Suprapubic skin (tissue), 4 donors: ENCODE measurements around the gene PLB1. TPM values are rescaled to one million over a fixed set of nuclear protein-coding genes. Genes with fewer than 3 reads are reported as not detected.

Experiments
- DNase-seq, 2 donors: peaks; one replicate each; pipeline ENCODE4 v3.0.0-alpha.2; 2019; ENCODE audit warnings: low spot score in 2 of 2
- H3K27ac ChIP-seq: fragments of 200-600 bp; sonication (generic); one replicate; pipeline ENCODE4 v1.5.1; 2019
- H3K27me3 ChIP-seq: fragments of 200-600 bp; sonication (generic); one replicate; pipeline ENCODE4 v1.5.1; 2019
- H3K36me3 ChIP-seq: fragments of 200-600 bp; sonication (generic); one replicate; pipeline ENCODE4 v1.5.1; 2019
- H3K4me1 ChIP-seq: fragments of 200-600 bp; sonication (generic); one replicate; pipeline ENCODE4 v1.5.1; 2019
- H3K4me3 ChIP-seq: fragments of 200-600 bp; sonication (generic); one replicate; pipeline ENCODE4 v1.5.1; 2019; ENCODE audit warnings: mild to moderate bottlenecking
- H3K9me3 ChIP-seq: fragments of 200-600 bp; sonication (generic); one replicate; pipeline ENCODE4 v1.5.1; 2019
- EP300 ChIP-seq: sonication (generic); formaldehyde crosslinking; IDR thresholded peaks from one replicate; pipeline ENCODE4 v1.6.1; 2017; ENCODE audit warnings: antibody characterized with exemption
- POLR2A ChIP-seq, 2 donors: fragments of 450-650 bp; IDR thresholded peaks; one replicate each; pipeline ENCODE4 v1.6.1; 2017; ENCODE audit warnings: antibody characterized with exemption in 2 of 2, mild to moderate bottlenecking in 2 of 2, moderate library complexity in 2 of 2
- POLR2AphosphoS5 ChIP-seq, 3 donors: sonication (generic); formaldehyde crosslinking; IDR thresholded peaks; one replicate each; pipeline ENCODE4 v1.6.1; 2017; ENCODE audit warnings: antibody characterized with exemption in 3 of 3
- WGBS: methylation state at CpG from one replicate; pipeline ENCODE4 v1.1.5; 2018; 5-methylcytosine and 5-hydroxymethylcytosine counted together
- total RNA-seq, 4 donors: library from RNA; depleted of rRNA; stranded (reverse); fragments of >200 nt; gene quantifications; one replicate each; pipeline ENCODE4 v1.1.0, GENCODE V29; 2016
- TF ChIP-seq, protein P1 (sequence below), 2 donors: fragments of 200-600 bp in 1 of 2; fragments of 450-650 bp in 1 of 2; sonication (generic) in 1 of 2; IDR thresholded peaks; one replicate each; pipeline ENCODE4 v1.5.1; 2016 to 2019; ENCODE audit warnings: antibody characterized with exemption in 2 of 2, mild to moderate bottlenecking in 1 of 2, moderate library complexity in 1 of 2

Gene PLB1
- total RNA-seq, 4 donors from 2014 or later, result 3.9 to 21.6 (median 9.1) TPM

- Histone ChIP-seq H3K9me3 (no peaks in the 10 kb centered on the region), H3K27me3 (no peaks in the 10 kb centered on the region), H3K27ac (no peak overlapping the region), H3K4me1 (peaks cover 18% of the 10 kb centered on the region), H3K4me3 (no peak overlapping the region), H3K36me3 (no peaks in the 10 kb centered on the region)
- 91% methylated on average over 6 of the region's 6 CpGs for WGBS
- no peak for DNase-seq
- no peak for TF ChIP-seq EP300
- no peak for TF ChIP-seq POLR2AphosphoS5 (IDR thresholded peaks at IDR 0.05)
- TF ChIP-seq POLR2A (IDR thresholded peaks at IDR 0.05), result no peak
- TF ChIP-seq, protein P1, sequence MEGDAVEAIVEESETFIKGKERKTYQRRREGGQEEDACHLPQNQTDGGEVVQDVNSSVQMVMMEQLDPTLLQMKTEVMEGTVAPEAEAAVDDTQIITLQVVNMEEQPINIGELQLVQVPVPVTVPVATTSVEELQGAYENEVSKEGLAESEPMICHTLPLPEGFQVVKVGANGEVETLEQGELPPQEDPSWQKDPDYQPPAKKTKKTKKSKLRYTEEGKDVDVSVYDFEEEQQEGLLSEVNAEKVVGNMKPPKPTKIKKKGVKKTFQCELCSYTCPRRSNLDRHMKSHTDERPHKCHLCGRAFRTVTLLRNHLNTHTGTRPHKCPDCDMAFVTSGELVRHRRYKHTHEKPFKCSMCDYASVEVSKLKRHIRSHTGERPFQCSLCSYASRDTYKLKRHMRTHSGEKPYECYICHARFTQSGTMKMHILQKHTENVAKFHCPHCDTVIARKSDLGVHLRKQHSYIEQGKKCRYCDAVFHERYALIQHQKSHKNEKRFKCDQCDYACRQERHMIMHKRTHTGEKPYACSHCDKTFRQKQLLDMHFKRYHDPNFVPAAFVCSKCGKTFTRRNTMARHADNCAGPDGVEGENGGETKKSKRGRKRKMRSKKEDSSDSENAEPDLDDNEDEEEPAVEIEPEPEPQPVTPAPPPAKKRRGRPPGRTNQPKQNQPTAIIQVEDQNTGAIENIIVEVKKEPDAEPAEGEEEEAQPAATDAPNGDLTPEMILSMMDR (IDR thresholded peaks at IDR 0.05), result no peak
Observed at GRCh38 chr2:28582152-28582551, 86.3 kb downstream of the PLB1 start.

DNA sequence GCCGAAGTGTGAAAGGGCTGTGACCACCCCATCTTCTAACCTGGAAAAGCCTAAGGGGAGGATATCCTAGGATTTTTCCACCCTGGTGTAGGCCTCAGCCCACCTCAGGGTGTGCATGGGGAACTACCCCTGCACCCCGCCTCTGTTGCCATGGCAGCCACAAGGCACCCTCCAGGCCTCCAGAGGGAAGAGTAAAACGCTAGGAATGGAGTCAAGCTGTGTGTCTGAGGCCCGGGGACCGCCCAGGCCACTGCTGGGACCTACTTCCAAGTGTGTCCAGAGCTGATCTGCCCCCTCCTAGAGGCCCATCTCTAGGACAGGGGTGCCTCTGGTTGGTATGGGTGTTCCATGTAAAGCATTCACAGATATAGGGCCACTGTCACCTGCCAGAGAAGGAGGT is 86.7 kb downstream of the PLB1 start:
- no peaks in the 10 kb centered on the region for H3K27me3 ChIP-seq
- H3K4me3 ChIP-seq, result no peak overlapping the region
- 100% methylated on average over 3 of the region's 5 CpGs for WGBS
- H3K36me3 ChIP-seq, result no peaks in the 10 kb centered on the region
- H3K4me1 ChIP-seq, result peaks cover 18% of the 10 kb centered on the region
- H3K9me3 ChIP-seq, result no peaks in the 10 kb centered on the region
- DNase-seq, result no peak
- TF ChIP-seq POLR2A (IDR thresholded peaks at IDR 0.05) (no peak), EP300 (no peak), POLR2AphosphoS5 (IDR thresholded peaks at IDR 0.05) (no peak)
- TF ChIP-seq, protein P1 (IDR thresholded peaks at IDR 0.05), result no peak
- H3K27ac ChIP-seq, result no peak overlapping the region

- Histone ChIP-seq H3K4me3 (no peak overlapping the region), H3K9me3 (no peaks in the 10 kb centered on the region), H3K27ac (peak overlapping the region; percentile 64), H3K36me3 (no peaks in the 10 kb centered on the region), H3K27me3 (no peaks in the 10 kb centered on the region), H3K4me1 (peaks cover 18% of the 10 kb centered on the region)
- TF ChIP-seq, protein P1 (IDR thresholded peaks at IDR 0.05), result no peak
- TF ChIP-seq POLR2AphosphoS5 (IDR thresholded peaks at IDR 0.05), result peak in 1 of 3 donors; percentile 45
- peak; percentile 84 to 85 for DNase-seq
- 22% methylated on average over 10 of the region's 10 CpGs for WGBS
Observed at GRCh38 chr2:28583899-28584553, 88.2 kb downstream of the PLB1 start.

- no peak for DNase-seq
- 90% methylated on average over 7 of the region's 7 CpGs for WGBS
- H3K4me3 ChIP-seq, result no peak overlapping the region
- no peaks in the 10 kb centered on the region for H3K27me3 ChIP-seq
- H3K9me3 ChIP-seq, result no peaks in the 10 kb centered on the region
- no peaks in the 10 kb centered on the region for H3K36me3 ChIP-seq
- H3K27ac ChIP-seq, result no peak overlapping the region
- H3K4me1 ChIP-seq, result peaks cover 18% of the 10 kb centered on the region
- TF ChIP-seq, protein P1 (IDR thresholded peaks at IDR 0.05), result no peak
- TF ChIP-seq POLR2AphosphoS5 (IDR thresholded peaks at IDR 0.05), result no peak
- TF ChIP-seq POLR2A (IDR thresholded peaks at IDR 0.05), result no peak
- no peak for TF ChIP-seq EP300
Observed at GRCh38 chr2:28586867-28587266, 91.0 kb downstream of the PLB1 start.

DNA sequence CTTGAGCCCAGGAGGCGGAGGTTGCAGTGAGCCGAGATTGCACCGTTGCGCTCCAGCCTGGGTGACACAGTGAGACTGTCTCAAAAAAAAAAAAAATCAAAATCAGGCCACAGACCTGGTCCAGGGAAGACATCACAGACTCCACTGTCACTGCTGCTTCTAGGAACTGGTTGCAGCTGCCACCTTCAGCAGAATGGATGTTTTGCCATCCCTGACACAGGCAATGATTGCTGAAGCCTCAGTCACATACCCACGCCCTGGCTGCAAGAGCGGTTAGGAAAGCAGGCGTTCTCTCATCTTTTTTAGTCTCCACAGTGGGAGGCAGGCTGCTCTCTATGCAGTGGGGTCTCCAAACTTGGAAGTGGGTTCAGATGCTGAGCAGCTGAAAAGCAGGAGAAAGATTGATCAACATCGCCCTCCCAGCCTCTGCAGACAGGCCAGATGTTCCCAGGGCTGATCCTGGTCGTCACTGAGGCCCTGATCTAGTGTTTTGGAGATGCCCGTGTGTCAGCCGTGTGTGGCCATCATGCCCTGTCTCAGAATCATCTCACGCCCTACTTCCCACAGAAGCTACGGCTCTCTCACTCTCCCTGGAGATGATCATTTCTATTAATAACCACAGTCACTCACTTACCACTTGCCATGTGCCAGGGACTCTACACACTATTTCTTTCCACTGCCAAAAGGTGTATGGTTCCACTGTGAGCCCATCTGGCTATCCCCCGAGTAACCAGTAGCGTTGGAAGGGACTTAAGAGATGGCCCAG is 91.8 kb downstream of the PLB1 start:
- WGBS, result 76% methylated on average over 15 of the region's 15 CpGs
- no peaks in the 10 kb centered on the region for H3K9me3 ChIP-seq
- TF ChIP-seq, protein P1 (IDR thresholded peaks at IDR 0.05), result no peak
- no peak for TF ChIP-seq POLR2A (IDR thresholded peaks at IDR 0.05)
- TF ChIP-seq POLR2AphosphoS5 (IDR thresholded peaks at IDR 0.05), result no peak
- no peak for TF ChIP-seq EP300

More for the DNA sequence above, 91.8 kb downstream of the PLB1 start:
- Histone ChIP-seq H3K4me1 (peaks cover 18% of the 10 kb centered on the region), H3K36me3 (no peaks in the 10 kb centered on the region), H3K27me3 (no peaks in the 10 kb centered on the region), H3K27ac (no peak overlapping the region), H3K4me3 (no peak overlapping the region)
- no peak for DNase-seq
